PC-9 (cell line): ENCODE results near the gene ESPNL.

Source experiments
- EZH2 ChIP-seq: fragments of 200-600 bp; sonication (generic); IDR thresholded peaks from 2 replicates; pipeline ENCODE4 v1.8.0; 2017; ENCODE audit warnings: antibody characterized with exemption, low read depth
- TF ChIP-seq, protein P1 (sequence below): fragments of 200-600 bp; sonication (generic); conservative IDR thresholded peaks from 2 replicates; pipeline ENCODE4 v1.6.1; 2017; ENCODE audit warnings: mixed run types, antibody characterized with exemption, mild to moderate bottlenecking, moderate library complexity

DNA sequence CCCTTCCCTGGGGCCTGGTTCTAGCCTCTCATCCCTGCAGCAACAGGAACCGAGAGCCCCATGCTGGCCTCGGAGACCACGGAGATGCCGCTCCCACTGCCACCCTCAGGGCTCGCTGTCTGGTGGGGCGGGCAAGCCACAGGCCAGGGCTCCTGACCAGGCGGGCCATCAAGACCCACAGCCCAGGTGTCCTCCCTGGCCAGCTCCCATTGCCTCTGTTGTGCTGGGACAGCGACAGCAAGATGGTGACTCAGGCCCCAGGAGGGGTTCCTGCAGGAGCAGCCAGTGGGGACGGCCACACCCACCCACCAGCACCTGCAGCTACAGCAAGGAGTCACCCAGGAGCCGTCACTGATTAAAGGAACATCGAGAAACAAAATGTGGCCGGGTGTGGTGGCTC lies 45.7 kb downstream of the ESPNL start:
- TF ChIP-seq, protein P1, sequence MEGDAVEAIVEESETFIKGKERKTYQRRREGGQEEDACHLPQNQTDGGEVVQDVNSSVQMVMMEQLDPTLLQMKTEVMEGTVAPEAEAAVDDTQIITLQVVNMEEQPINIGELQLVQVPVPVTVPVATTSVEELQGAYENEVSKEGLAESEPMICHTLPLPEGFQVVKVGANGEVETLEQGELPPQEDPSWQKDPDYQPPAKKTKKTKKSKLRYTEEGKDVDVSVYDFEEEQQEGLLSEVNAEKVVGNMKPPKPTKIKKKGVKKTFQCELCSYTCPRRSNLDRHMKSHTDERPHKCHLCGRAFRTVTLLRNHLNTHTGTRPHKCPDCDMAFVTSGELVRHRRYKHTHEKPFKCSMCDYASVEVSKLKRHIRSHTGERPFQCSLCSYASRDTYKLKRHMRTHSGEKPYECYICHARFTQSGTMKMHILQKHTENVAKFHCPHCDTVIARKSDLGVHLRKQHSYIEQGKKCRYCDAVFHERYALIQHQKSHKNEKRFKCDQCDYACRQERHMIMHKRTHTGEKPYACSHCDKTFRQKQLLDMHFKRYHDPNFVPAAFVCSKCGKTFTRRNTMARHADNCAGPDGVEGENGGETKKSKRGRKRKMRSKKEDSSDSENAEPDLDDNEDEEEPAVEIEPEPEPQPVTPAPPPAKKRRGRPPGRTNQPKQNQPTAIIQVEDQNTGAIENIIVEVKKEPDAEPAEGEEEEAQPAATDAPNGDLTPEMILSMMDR: no peak
- TF ChIP-seq EZH2: no peak
